Neural cell (in vitro differentiated cells): Measurements from ENCODE around the gene PCYT1B.

Source experiments
- CTCF ChIP-seq: fragments of 450-650 bp; IDR thresholded peaks from 2 replicates; pipeline ENCODE4 v1.5.1; 2014; ENCODE audit warnings: antibody characterized with exemption, mild to moderate bottlenecking, moderate library complexity; ENCODE audit not compliant: poor library complexity, severe bottlenecking
- REST ChIP-seq: IDR thresholded peaks from 2 replicates; pipeline ENCODE4 v1.6.1; 2012; ENCODE audit warnings: borderline replicate concordance

GRCh38 chrX:24662352-24662751, 15.2 kb upstream of the PCYT1B start:
- TF ChIP-seq REST (no peak), CTCF (no peak)
